Measurements from ENCODE around the gene DOLPP1.

DNA sequence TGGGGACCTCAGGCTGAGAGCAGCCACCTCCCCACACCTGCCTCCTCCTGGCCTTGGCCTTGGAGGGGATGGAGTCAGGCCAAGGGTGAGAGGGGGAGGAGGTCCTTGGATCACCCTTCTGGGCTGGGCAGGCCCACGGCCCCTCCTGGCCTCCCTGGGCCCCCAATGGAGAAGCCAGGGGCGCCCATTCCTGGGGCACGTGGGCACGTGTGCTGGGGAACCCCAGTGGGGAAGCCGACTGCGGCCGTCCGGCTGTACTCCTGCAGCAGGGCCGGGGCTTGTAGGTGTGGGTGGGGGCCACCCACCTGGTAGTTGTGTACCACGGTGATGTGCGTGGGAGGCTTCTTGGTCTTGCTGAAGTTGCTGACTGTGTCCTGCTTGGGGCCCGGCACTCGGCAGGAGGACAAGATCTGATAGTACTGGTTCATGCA is 21.2 kb downstream of the DOLPP1 start:
- TF ChIP-seq KDM1A (CRISPR knock-in tag; IDR thresholded peaks at IDR 0.05), result no peak
- TF ChIP-seq ARNT (IDR thresholded peaks at IDR 0.05), result no peak
- TF ChIP-seq, protein P1, sequence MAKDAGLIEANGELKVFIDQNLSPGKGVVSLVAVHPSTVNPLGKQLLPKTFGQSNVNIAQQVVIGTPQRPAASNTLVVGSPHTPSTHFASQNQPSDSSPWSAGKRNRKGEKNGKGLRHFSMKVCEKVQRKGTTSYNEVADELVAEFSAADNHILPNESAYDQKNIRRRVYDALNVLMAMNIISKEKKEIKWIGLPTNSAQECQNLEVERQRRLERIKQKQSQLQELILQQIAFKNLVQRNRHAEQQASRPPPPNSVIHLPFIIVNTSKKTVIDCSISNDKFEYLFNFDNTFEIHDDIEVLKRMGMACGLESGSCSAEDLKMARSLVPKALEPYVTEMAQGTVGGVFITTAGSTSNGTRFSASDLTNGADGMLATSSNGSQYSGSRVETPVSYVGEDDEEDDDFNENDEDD (CRISPR knock-in tag; IDR thresholded peaks at IDR 0.05; ENCODE audit: borderline replicate concordance), result no peak
- TF ChIP-seq BHLHE40 (IDR thresholded peaks at IDR 0.05; ENCODE audit: low read length), result no peak
- TF ChIP-seq RNF2 (conservative IDR thresholded peaks at IDR 0.05; ENCODE audit: low read depth), result no peak
- no peak for TF ChIP-seq MEF2D (CRISPR knock-in tag; IDR thresholded peaks at IDR 0.05)
- TF ChIP-seq MTA1 (CRISPR knock-in tag; IDR thresholded peaks at IDR 0.05; ENCODE audit: borderline replicate concordance), result no peak

Data from HepG2 (cell line).